Fibroblast of the aortic adventitia (primary cell): Measurements from ENCODE around the gene KRT1. TPM values are rescaled to one million over a fixed set of nuclear protein-coding genes. Genes with fewer than 3 reads are reported as not detected.
"Not testable (repeated sequence)": the region's sequence is repeated elsewhere in the genome, so short reads cannot be mapped to it uniquely, and the experiment has no call there.

Experiments used
- DNase-seq: peaks from one replicate; pipeline ENCODE4 v3.0.0-alpha.2; 2010; ENCODE audit warnings: low read depth
- H3K4me3 ChIP-seq: 2 replicates; pipeline ENCODE4 v1.5.1; 2011; ENCODE audit warnings: low read depth, mild to moderate bottlenecking, control low read depth, low read length, moderate library complexity
- total RNA-seq: library from RNA; depleted of rRNA; stranded (reverse); fragments of >200 nt; gene quantifications from 2 replicates; pipeline ENCODE4 v1.2.3, GENCODE V29; 2012; ENCODE audit warnings: low replicate concordance
- TF ChIP-seq, protein P1 (sequence below): IDR thresholded peaks from 2 replicates; pipeline ENCODE4 v1.5.1; 2011; ENCODE audit warnings: mild to moderate bottlenecking, low read length, control low read depth, inconsistent platforms; ENCODE audit not compliant: insufficient read depth

Gene KRT1
- total RNA-seq, 1 donor = not detected

- no peak overlapping the region for H3K4me3 ChIP-seq
- TF ChIP-seq, protein P1, sequence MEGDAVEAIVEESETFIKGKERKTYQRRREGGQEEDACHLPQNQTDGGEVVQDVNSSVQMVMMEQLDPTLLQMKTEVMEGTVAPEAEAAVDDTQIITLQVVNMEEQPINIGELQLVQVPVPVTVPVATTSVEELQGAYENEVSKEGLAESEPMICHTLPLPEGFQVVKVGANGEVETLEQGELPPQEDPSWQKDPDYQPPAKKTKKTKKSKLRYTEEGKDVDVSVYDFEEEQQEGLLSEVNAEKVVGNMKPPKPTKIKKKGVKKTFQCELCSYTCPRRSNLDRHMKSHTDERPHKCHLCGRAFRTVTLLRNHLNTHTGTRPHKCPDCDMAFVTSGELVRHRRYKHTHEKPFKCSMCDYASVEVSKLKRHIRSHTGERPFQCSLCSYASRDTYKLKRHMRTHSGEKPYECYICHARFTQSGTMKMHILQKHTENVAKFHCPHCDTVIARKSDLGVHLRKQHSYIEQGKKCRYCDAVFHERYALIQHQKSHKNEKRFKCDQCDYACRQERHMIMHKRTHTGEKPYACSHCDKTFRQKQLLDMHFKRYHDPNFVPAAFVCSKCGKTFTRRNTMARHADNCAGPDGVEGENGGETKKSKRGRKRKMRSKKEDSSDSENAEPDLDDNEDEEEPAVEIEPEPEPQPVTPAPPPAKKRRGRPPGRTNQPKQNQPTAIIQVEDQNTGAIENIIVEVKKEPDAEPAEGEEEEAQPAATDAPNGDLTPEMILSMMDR = no peak
- no peak for DNase-seq
Observed at GRCh38 chr12:52721838-52722470, 41.7 kb upstream of the KRT1 start.

DNA sequence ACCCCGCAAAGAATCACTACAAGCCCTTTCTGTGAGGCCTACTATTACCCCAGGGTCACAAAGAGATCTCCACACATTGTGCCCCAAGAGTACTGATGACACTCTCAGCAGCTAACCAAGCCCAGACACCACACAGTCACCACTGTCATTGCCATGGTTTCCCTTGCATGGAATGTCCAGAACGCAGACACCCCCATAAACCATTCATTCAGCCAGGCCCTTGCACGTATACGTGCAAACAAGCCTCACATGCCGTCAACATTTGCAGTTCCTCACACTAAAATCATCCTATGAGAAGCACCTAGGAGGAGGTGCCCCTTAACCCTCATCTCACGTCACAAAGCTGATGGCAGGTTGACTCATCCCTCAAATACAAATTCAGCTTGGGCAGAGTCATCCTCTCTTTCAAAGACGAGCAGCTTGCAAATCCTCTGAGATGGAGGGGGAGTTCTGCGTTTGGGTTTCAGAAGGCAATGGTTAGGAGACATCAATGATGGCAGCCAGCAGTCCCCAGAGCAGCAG lies 40.2 kb upstream of the KRT1 start:
- TF ChIP-seq, protein P1 = no peak
- no peak for DNase-seq
- H3K4me3 ChIP-seq = no peak overlapping the region

GRCh38 chr12:52716061-52716460 lies 35.9 kb upstream of the KRT1 start:
- no peak overlapping the region for H3K4me3 ChIP-seq
- TF ChIP-seq, protein P1 = no peak
- no peak for DNase-seq

- no peak overlapping the region for H3K4me3 ChIP-seq
- no peak for DNase-seq
- TF ChIP-seq, protein P1 = no peak
Observed at GRCh38 chr12:52715416-52715815, 35.2 kb upstream of the KRT1 start.

GRCh38 chr12:52714887-52715281 lies 34.7 kb upstream of the KRT1 start:
- TF ChIP-seq, protein P1 = no peak
- H3K4me3 ChIP-seq = no peak overlapping the region
- DNase-seq = no peak

DNA sequence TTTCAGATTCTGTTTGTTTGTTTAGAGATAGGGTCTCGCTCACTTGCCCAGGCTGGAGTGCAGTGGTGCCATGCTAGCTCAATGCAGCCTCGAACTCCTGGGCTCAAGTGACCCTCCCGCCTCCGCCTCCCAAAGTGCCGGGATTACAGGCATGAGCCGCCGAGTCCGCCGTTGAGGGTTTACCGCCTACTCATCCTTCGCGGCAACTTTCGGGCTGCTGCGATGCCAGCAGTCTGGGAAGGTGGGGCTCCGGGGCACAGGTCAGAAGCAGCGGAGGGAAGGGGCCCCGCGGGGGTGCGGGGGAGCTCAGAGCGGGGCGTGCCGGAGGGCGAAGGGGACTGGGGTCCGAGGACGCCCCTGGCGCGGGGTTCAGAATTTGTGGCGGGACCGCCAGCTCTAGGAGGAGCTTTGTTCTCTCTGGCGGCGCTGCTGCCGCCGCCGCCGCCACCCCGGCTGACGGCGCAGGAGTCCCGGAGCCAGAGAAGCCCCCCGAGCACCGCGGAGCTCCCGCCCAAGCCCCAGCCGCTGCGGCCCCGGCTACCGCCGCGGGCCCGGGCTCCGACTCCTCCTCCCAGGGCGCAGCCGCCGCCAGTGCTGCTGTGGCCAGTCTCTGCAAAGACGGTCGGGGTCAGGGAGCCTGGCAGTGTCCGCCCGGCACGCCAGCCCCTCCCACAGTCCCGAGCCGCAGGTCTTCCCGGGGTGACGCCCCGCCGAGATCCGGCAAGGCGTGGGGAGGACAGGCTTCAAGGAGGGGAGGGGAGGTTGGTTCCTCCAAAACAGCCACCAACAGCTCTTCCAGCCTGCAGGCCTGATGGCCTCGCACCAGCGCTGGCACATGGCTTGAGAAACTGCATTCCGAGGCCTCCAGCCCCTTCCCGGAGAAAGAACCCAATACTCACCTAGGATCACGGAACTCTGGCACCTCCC lies 34.0 kb upstream of the KRT1 start:
- no peak for DNase-seq
- TF ChIP-seq, protein P1 = no peak
- H3K4me3 ChIP-seq = no peak overlapping the region

DNA sequence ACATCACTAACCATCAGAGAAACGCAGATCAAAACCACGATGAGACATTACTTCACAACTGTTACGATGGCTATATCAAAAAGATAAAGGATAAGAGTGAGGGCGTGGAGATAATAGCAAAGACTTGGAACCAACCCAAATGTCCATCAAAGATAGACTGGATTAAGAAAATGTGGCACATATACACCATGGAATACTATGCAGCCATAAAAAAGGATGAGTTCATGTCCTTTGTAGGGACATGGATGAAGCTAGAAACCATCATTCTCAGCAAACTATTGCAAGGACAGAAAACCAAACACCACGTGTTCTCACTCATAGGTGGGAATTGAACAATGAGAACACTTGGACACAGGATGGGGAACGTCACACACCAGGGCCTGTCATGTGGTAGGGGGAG lies 31.9 kb upstream of the KRT1 start:
- H3K4me3 ChIP-seq, DNase-seq: not testable (repeated sequence)
